ENCODE measurements around the gene KLK11. TPM values are rescaled to one million over a fixed set of nuclear protein-coding genes. Genes with fewer than 3 reads are reported as not detected.

KLK11 gene
- total and polyA plus RNA-seq, 2 donors (not counting 1 experiment from before 2014, with no cell fraction given) = not detected

DNA sequence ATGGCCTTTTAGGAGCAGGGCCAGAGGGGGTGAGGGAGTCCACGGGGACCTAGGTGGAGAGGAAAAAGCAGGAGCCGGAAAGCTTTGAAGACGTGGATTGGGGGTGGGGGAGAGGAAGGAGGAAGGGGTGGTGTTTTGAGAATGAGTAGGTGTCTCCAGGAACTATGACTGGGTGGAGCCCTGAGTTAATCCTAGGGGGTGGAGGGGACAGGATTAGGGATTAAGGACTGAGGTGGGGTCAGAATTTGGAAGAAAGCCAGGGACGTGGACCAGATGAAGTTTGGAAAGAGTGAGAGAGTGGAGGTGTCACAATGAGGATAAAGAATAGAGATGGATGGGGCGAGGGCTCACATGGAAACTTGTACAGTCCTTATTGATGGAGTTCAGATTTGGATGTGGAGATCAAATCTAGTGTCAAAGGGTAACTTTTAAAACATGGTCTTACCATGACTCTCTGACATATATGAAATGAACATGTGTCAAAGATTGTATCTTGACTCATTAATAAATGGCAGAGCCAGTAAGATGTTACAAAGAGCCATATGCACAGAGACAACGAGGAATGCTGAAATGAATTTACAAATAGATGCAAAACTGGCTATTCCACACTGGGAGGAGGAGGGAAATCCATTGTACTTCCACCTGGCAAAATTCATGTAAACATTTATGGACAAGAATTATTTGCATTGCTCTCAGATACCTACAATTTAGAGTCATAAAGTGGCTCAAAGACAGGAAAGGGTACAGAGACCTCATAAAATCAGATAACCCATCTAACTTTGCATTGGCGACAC is 40.2 kb upstream of the KLK11 start:
- H3K27ac ChIP-seq (ENCODE audit: low read length in 2 of 2) = no peak overlapping the region
- no peaks in the 10 kb centered on the region for H3K9me3 Mint-ChIP-seq (ENCODE audit: insufficient read depth)

More for the DNA sequence above, 40.2 kb upstream of the KLK11 start:
- Histone ChIP-seq H3K4me2 (replicated peaks; ENCODE audit: low read depth, low read length, poor library complexity, severe bottlenecking) (no peak overlapping the region), H3K9me3 (ENCODE audit: control extremely low read depth in 1 of 3, control insufficient read depth in 2 of 3, insufficient read depth in 1 of 3, low read length in 2 of 3) (peaks cover 0 to 8% (median 0%) of the 10 kb centered on the region in 3 donors), H4K20me1 (ENCODE audit: control insufficient read depth, insufficient read depth, low read length, poor library complexity, severe bottlenecking) (no peaks in the 10 kb centered on the region), H3K9ac (ENCODE audit: low read length) (no peak overlapping the region), H3K79me2 (ENCODE audit: control insufficient read depth, insufficient read depth, low read length) (no peaks in the 10 kb centered on the region), H2AFZ (ENCODE audit: insufficient read depth, low read depth, low read length, poor library complexity, severe bottlenecking) (no peak overlapping the region), H3K36me3 (replicated peaks in 1 of 2; ENCODE audit: control extremely low read depth in 1 of 2, control insufficient read depth in 1 of 2, extremely low read depth in 1 of 2, insufficient read depth in 2 of 2, low read length in 1 of 2) (no peaks in the 10 kb centered on the region), H3K27me3 (replicated peaks in 1 of 4; ENCODE audit: control extremely low read depth in 1 of 4, control insufficient read depth in 3 of 4, insufficient read depth in 4 of 4, low read length in 3 of 4) (peaks cover 0 to 44% (median 15%) of the 10 kb centered on the region in 4 experiments), H3K4me3 (ENCODE audit: control extremely low read depth in 1 of 5, extremely low read depth in 1 of 5, insufficient read depth in 1 of 5, low read depth in 2 of 5, low read length in 4 of 5) (no peak overlapping the region), H3K4me1 (ENCODE audit: control insufficient read depth in 2 of 2, insufficient read depth in 2 of 2, low read length in 2 of 2) (peaks cover 2 to 4% of the 10 kb centered on the region in 2 donors)
- ATAC-seq (ENCODE audit: low read depth) (no peak), DNase-seq (no peak)
- TF ChIP-seq CTCF (IDR thresholded peaks at IDR 0.05) (no peak), EZH2 (IDR thresholded peaks at IDR 0.05; ENCODE audit: borderline replicate concordance, insufficient read depth, low read depth, low read length, poor library complexity, severe bottlenecking) (no peak)
- intact Hi-C loops (cut with micrococcal nuclease) = loop anchor here (10.0 kb wide), 1 partner anchor 88 kb away; no protein-coding TSS in a partner anchor
- ChIA-PET CTCF (no interaction called here), POLR2A (no interaction called here)
- WGBS (ENCODE audit: insufficient coverage) = 76% methylated on average over 7 of the region's 7 CpGs
- H3K27ac Mint-ChIP-seq = no peak overlapping the region
- H3K4me3 Mint-ChIP-seq = no peak overlapping the region
- peaks cover 46% of the 10 kb centered on the region for H3K27me3 Mint-ChIP-seq
- peaks cover 3% of the 10 kb centered on the region for H3K4me1 Mint-ChIP-seq

Measured in B cell (primary cell).